Activated CD4-positive, alpha-beta memory T cell treated with anti-CD3 and anti-CD28 coated beads, Interleukin-2, amount 10 ng/mL, durations not matched to agents 7 days and 5 days (primary cell): Measurements from ENCODE around the gene KCNC4. TPM values are rescaled to one million over a fixed set of nuclear protein-coding genes. Genes with fewer than 3 reads are reported as not detected.

Source experiments
- CTCF ChIA-PET: fragments of 350-600 bp; sonication (Branson Sonifier 250); formaldehyde crosslinking; loops from one replicate; lab custom pipeline; 2021; ENCODE audit warnings: antibody characterized with exemption, inconsistent platforms; lab: Charles Lee
- POLR2A ChIA-PET: fragments of 350-600 bp; sonication (Branson Sonifier 250); formaldehyde crosslinking; loops from one replicate; lab custom pipeline; 2021; ENCODE audit warnings: antibody characterized with exemption; lab: Charles Lee
- DNase-seq: peaks from one replicate; pipeline ENCODE4 v3.0.0-alpha.2; 2020
- H3K27ac Mint-ChIP-seq: one replicate; pipeline ENCODE4 v1.8.0; 2021; ENCODE audit warnings: mild to moderate bottlenecking, mixed read lengths
- H3K27me3 Mint-ChIP-seq: one replicate; pipeline ENCODE4 v1.8.0; 2021; ENCODE audit warnings: mixed read lengths
- H3K36me3 Mint-ChIP-seq: one replicate; pipeline ENCODE4 v1.8.0; 2021; ENCODE audit warnings: low read depth, mixed read lengths
- H3K4me1 Mint-ChIP-seq: one replicate; pipeline ENCODE4 v1.8.0; 2021; ENCODE audit warnings: mixed read lengths
- H3K4me3 Mint-ChIP-seq: one replicate; pipeline ENCODE4 v1.8.0; 2021; ENCODE audit warnings: mild to moderate bottlenecking, mixed read lengths
- H3K9me3 Mint-ChIP-seq: one replicate; pipeline ENCODE4 v1.8.0; 2021; ENCODE audit warnings: mixed read lengths
- total RNA-seq, 2 experiments: library from RNA; stranded (reverse); gene quantifications; one replicate each; pipeline ENCODE4 v1.2.3, GENCODE V29; 2021

KCNC4 gene
- total RNA-seq, 2 experiments from 2014 or later, result 6.8 to 8.1 TPM

DNA sequence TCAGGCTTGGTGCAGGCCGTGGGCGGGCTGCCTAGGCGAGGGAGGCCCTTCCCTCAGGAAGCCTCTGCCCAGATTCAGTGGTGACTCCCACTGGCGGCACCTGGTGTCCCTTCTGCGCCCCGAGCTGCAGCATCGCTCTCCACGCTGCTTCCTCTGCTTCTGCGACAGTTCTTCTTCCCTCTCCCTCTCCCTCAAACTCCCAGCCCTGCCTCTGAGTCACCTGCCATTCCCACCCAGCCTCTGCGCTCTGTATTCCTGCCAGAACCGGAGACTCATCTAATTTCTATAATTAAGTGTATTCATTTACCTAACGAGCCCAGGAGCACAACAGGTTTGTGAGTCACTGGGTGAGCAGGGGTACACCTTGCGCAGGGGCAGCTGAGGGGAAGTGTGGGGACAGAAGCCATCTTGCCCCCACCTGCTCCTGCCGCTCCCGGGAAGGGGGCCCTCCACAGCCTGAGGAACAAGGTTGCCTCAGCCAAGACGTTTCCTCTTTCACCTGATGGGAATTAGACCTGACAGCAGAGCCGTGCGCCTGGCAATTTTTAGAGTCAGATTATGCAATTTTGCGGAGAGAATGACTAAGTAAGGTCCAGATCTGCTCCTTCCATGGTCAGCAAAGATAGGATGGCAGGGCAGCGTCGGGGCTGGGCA, 19.4 kb downstream of the KCNC4 start:
- POLR2A ChIA-PET, result no interaction called here
- H3K36me3 Mint-ChIP-seq, result no peaks in the 10 kb centered on the region
- CTCF ChIA-PET, result no interaction called here

DNA sequence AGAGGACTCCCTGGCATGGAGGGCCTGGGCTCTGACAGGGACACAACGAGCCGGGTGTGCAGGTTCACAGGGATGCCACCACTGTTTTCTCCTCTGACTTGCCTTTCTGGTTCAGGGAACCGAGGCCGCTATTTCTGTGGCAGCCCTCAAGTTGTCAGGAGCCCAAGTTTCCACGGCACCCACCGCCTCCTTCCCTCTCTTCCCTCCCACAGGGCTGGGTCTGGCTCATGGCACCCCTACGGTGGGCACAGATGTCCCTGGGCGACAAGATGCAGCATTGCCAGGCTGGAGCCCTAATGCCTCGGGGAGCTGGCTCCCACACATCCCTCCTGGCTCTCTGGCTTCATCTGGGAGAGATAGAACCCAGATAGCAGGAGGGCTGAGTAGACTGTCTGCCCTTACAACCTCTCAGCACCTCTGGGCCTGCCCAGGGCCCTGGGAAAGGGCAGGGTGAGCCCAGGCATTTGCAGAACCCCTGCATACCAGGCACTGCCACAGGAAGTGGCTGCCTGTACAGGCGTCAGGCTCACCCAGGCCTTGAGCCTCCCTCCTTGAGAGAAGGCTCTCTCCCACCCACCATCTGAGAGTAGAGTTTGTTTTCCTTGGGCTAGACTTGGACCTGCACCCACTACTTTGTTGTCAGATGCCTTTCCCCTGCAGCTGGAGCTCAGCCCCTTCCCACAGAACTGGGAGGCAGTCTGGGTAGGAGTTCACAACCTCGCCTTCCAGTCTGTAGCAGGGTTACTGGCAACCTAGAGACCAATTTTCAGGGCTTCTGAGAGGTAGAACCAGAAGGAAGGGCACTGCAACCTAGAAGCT, 20.5 kb downstream of the KCNC4 start:
- H3K27me3 Mint-ChIP-seq, result no peaks in the 10 kb centered on the region
- no peak overlapping the region for H3K4me3 Mint-ChIP-seq
- CTCF ChIA-PET, result no interaction called here
- POLR2A ChIA-PET, result no interaction called here
- no peak overlapping the region for H3K27ac Mint-ChIP-seq
- DNase-seq, result no peak
- H3K36me3 Mint-ChIP-seq, result no peaks in the 10 kb centered on the region
- no peaks in the 10 kb centered on the region for H3K9me3 Mint-ChIP-seq
- peaks cover 8% of the 10 kb centered on the region for H3K4me1 Mint-ChIP-seq

More for the DNA sequence above, 19.4 kb downstream of the KCNC4 start:
- Mint-ChIP-seq H3K27me3 (no peaks in the 10 kb centered on the region), H3K9me3 (no peaks in the 10 kb centered on the region), H3K4me1 (no peaks in the 10 kb centered on the region), H3K4me3 (no peak overlapping the region), H3K27ac (no peak overlapping the region)
- no peak for DNase-seq

GRCh38 chr1:110233861-110234260, 23.7 kb downstream of the KCNC4 start:
- DNase-seq, result no peak
- no peaks in the 10 kb centered on the region for H3K9me3 Mint-ChIP-seq
- H3K27ac Mint-ChIP-seq, result no peak overlapping the region
- POLR2A ChIA-PET, result no interaction called here
- CTCF ChIA-PET, result no interaction called here
- no peak overlapping the region for H3K4me3 Mint-ChIP-seq
- H3K4me1 Mint-ChIP-seq, result peaks cover 21% of the 10 kb centered on the region
- H3K27me3 Mint-ChIP-seq, result no peaks in the 10 kb centered on the region
- no peaks in the 10 kb centered on the region for H3K36me3 Mint-ChIP-seq

- Mint-ChIP-seq H3K27me3 (no peaks in the 10 kb centered on the region), H3K36me3 (peaks cover 3% of the 10 kb centered on the region), H3K9me3 (no peaks in the 10 kb centered on the region), H3K27ac (no peak overlapping the region), H3K4me3 (no peak overlapping the region), H3K4me1 (peaks cover 21% of the 10 kb centered on the region)
- CTCF ChIA-PET, result no interaction called here
- POLR2A ChIA-PET, result no interaction called here
- no peak for DNase-seq
These were observed 24.6 kb downstream of the KCNC4 start for GRCh38 chr1:110234691-110235090.

- H3K27me3 Mint-ChIP-seq, result no peaks in the 10 kb centered on the region
- CTCF ChIA-PET, result no interaction called here
- H3K4me1 Mint-ChIP-seq, result peaks cover 21% of the 10 kb centered on the region
- no peaks in the 10 kb centered on the region for H3K9me3 Mint-ChIP-seq
- DNase-seq, result no peak
- H3K27ac Mint-ChIP-seq, result peak overlapping the region; percentile 40
- POLR2A ChIA-PET, result interaction anchor here (1.6 kb wide), 1 partner anchor 20 kb away, joined by 3 read pairs; no protein-coding TSS in a partner anchor
- no peak overlapping the region for H3K4me3 Mint-ChIP-seq
- H3K36me3 Mint-ChIP-seq, result peaks cover 3% of the 10 kb centered on the region
These were observed 25.2 kb downstream of the KCNC4 start for GRCh38 chr1:110235181-110235833.

DNA sequence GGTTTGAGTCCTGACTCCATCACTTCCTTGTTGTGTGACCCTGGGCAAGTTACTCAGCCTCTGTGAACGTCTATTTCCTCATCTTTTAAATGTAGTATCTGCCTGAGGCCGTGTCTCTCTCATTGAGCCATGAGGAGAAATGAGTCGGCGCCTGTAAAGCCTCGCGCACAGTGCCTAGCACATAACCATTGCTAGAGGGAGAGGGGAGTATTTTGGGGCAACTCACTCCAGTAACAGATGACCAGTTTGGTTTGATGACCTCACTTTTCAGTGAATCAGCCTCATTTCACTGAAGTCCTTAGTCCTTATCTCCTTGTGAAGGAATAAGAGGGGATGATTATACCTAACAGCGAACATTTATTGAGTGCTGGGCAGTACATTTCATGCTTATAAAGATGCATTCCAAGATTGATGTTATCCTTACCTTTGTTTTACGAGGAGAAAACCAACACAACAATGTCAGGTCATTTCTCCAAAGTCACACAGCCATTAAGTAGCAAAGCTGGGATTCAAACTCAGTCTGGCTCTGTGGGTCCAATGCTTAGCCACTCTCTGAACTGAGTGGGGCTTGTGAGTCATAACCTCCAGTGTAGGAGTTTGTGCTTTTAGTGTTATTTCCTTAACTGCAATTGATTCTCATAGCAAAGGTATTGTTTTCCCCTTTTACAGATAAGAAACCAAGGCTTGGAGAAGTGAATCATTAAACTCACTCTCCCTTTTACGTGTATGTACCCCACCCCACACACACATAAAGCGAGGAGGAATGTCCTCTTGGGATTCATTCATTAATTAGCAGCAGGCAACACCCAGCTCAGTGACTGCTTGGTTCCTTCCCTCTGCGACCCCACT, 25.9 kb downstream of the KCNC4 start:
- CTCF ChIA-PET, result interaction anchor here (1.1 kb wide), 1 partner anchor 260 kb away, joined by 3 read pairs; no protein-coding TSS in a partner anchor
- no peaks in the 10 kb centered on the region for H3K9me3 Mint-ChIP-seq
- no peak overlapping the region for H3K4me3 Mint-ChIP-seq
- no peaks in the 10 kb centered on the region for H3K27me3 Mint-ChIP-seq
- peaks cover 21% of the 10 kb centered on the region for H3K4me1 Mint-ChIP-seq
- H3K36me3 Mint-ChIP-seq, result peaks cover 3% of the 10 kb centered on the region
- no peak for DNase-seq
- POLR2A ChIA-PET, result interaction anchor here (1.6 kb wide), 1 partner anchor 21 kb away, joined by 3 read pairs; no protein-coding TSS in a partner anchor
- H3K27ac Mint-ChIP-seq, result peak overlapping the region; percentile 40

GRCh38 chr1:110237386-110238152, 27.5 kb downstream of the KCNC4 start:
- H3K4me1 Mint-ChIP-seq, result peaks cover 21% of the 10 kb centered on the region
- no peaks in the 10 kb centered on the region for H3K27me3 Mint-ChIP-seq
- ChIA-PET CTCF (interaction anchor here (1.0 to 1.3 kb wide), 2 partner anchors 29 to 30 kb away, joined by 3 read pairs; no protein-coding TSS in a partner anchor), POLR2A (interaction anchor here (0.9 kb wide), 1 partner anchor 8 kb away, joined by 3 read pairs; no protein-coding TSS in a partner anchor)
- peaks cover 3% of the 10 kb centered on the region for H3K36me3 Mint-ChIP-seq
- H3K4me3 Mint-ChIP-seq, result no peak overlapping the region
- no peak for DNase-seq
- H3K27ac Mint-ChIP-seq, result no peak overlapping the region
- no peaks in the 10 kb centered on the region for H3K9me3 Mint-ChIP-seq

DNA sequence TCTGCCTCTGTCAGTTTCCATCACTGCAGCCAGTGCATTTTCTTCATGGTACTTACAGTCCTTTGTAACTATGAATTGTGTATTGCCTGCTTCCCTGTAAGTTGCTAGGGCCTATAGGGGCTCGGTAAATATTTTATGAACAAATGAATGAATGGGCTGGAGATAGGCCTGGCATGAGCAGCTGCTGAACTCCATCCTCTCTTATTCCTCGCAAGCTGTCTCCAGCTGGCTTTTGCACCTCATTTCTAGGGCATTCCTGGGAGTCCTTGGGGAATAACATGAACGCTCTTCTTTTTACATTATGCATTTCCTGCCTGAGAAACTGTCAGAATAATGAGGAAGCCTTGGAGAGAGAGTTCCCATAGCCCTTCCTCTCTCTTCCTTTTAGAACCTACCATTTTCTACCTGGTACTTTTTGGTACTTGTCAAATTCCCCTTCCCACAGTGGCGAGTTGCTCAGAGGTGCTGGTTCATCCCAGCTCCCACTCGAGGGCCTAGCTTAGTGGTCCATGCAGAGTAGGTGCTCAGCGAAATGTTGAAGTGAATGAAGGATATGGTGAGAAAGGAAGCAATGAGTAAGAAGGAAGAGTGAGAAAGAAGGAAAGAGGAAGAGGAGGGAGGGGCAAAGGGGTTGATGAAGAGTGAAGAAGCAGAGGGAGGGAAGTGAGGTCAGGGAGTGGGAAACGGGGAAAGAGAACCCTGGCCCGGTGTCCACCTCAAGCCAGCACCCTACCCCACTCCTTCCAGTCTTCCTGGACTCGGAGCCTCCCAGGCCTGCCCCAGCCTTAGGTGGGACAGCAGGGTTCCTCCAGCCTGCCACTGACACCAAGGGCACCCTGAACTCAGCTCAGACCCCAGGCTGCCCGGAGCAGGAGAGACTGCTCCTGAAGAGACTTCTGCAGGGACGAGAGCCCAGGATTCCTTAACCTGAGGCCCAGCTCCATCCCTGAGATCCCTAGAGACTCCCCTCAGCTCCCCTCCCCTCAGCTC, 29.6 kb downstream of the KCNC4 start:
- Mint-ChIP-seq H3K4me1 (peaks cover 20% of the 10 kb centered on the region), H3K27ac (no peak overlapping the region), H3K36me3 (peaks cover 3% of the 10 kb centered on the region), H3K9me3 (no peaks in the 10 kb centered on the region), H3K27me3 (no peaks in the 10 kb centered on the region), H3K4me3 (no peak overlapping the region)
- ChIA-PET POLR2A (no interaction called here), CTCF (no interaction called here)
- no peak for DNase-seq

GRCh38 chr1:110240476-110241210, 30.5 kb downstream of the KCNC4 start:
- no peak for DNase-seq
- Mint-ChIP-seq H3K36me3 (peaks cover 3% of the 10 kb centered on the region), H3K27me3 (no peaks in the 10 kb centered on the region), H3K9me3 (no peaks in the 10 kb centered on the region), H3K4me1 (peaks cover 12% of the 10 kb centered on the region), H3K27ac (no peak overlapping the region), H3K4me3 (no peak overlapping the region)
- ChIA-PET POLR2A (no interaction called here), CTCF (no interaction called here)

- no peak overlapping the region for H3K27ac Mint-ChIP-seq
These were observed 31.4 kb downstream of the KCNC4 start for GRCh38 chr1:110241516-110241915.

More at GRCh38 chr1:110241516-110241915, 31.4 kb downstream of the KCNC4 start:
- Mint-ChIP-seq H3K36me3 (peaks cover 3% of the 10 kb centered on the region), H3K4me1 (peaks cover 3% of the 10 kb centered on the region), H3K27me3 (no peaks in the 10 kb centered on the region), H3K9me3 (no peaks in the 10 kb centered on the region), H3K4me3 (no peak overlapping the region)
- ChIA-PET CTCF (no interaction called here), POLR2A (no interaction called here)
- DNase-seq, result no peak
